ENCODE data around the gene MOV10L1.

MOV10L1 gene

DNA sequence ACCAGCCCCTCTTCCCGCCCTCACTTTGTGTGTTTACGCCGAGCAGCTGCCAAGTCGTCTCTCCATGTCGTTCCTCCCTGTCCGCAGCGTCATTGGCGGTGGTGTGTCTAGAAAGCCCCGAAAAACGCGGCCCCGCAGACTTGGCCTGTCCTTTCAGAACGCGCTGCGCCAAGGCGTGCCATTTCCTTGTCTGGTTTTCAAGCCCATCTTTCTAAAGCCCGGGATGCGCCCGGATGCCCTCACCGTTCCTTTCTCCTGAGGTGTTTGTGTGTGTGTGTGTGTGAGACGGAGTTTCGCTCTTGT, 557 bp downstream of the MOV10L1 start:
- H3K23ac ChIP-seq (ENCODE audit: low read depth, low read length, poor library complexity), result no peak overlapping the region
- peaks cover 0 to 4% of the 10 kb centered on the region in 2 donors for H3K4me1 ChIP-seq (ENCODE audit: control insufficient read depth in 2 of 2, insufficient read depth in 1 of 2, low read depth in 1 of 2, low read length in 2 of 2)
- no peak overlapping the region for H4K8ac ChIP-seq (ENCODE audit: low read depth, low read length)
- DNase-seq (ENCODE audit: low spot score), result no peak
- H2BK120ac ChIP-seq (ENCODE audit: low read depth, low read length), result no peak overlapping the region
- H2BK12ac ChIP-seq (ENCODE audit: low read length), result no peak overlapping the region
- H3K18ac ChIP-seq (ENCODE audit: low read length), result no peak overlapping the region
- no peak overlapping the region for H4K91ac ChIP-seq (ENCODE audit: low read depth, low read length, poor library complexity)
- no peak overlapping the region for H3K4me3 ChIP-seq (ENCODE audit: low read length in 2 of 2)
- H3K14ac ChIP-seq (ENCODE audit: low read length), result no peak overlapping the region
- no peak overlapping the region for H2AFZ ChIP-seq (ENCODE audit: low read length)
- H3K4ac ChIP-seq (ENCODE audit: low read length), result no peak overlapping the region
- H3K9me3 ChIP-seq (replicated peaks in 1 of 2; ENCODE audit: control insufficient read depth in 2 of 2, insufficient read depth in 1 of 2, low read depth in 1 of 2, low read length in 2 of 2), result peaks cover 5 to 8% of the 10 kb centered on the region in 2 donors
- no peak overlapping the region for H3K9ac ChIP-seq (ENCODE audit: low read depth, low read length, poor library complexity)
- no peak overlapping the region for H2BK5ac ChIP-seq (ENCODE audit: low read length)
- H3K4me2 ChIP-seq (ENCODE audit: insufficient read depth, low read length, poor library complexity, severe bottlenecking), result no peak overlapping the region
- no peaks in the 10 kb centered on the region for H3K27me3 ChIP-seq (ENCODE audit: control insufficient read depth in 3 of 3, insufficient read depth in 3 of 3, low read depth in 1 of 3, low read length in 3 of 3)
- no peaks in the 10 kb centered on the region for H3K36me3 ChIP-seq (replicated peaks in 1 of 2; ENCODE audit: control insufficient read depth in 2 of 2, insufficient read depth in 2 of 2, low read length in 2 of 2)
- H2BK15ac ChIP-seq (ENCODE audit: low read length), result peak overlapping the region; percentile 81
- H3K79me1 ChIP-seq (ENCODE audit: low read depth, low read length), result no peaks in the 10 kb centered on the region
- no CpG with 5 or more reads among the region's 22 CpGs for WGBS, 2 donors (ENCODE audit: extremely low coverage in 2 of 2, insufficient read length in 2 of 2, insufficient replicate concordance in 1 of 2)
- peak overlapping the region; percentile 29 for H2AK5ac ChIP-seq (ENCODE audit: low read depth, low read length)
- H3K27ac ChIP-seq (replicated peaks; ENCODE audit: low read length), result no peak overlapping the region

DNA sequence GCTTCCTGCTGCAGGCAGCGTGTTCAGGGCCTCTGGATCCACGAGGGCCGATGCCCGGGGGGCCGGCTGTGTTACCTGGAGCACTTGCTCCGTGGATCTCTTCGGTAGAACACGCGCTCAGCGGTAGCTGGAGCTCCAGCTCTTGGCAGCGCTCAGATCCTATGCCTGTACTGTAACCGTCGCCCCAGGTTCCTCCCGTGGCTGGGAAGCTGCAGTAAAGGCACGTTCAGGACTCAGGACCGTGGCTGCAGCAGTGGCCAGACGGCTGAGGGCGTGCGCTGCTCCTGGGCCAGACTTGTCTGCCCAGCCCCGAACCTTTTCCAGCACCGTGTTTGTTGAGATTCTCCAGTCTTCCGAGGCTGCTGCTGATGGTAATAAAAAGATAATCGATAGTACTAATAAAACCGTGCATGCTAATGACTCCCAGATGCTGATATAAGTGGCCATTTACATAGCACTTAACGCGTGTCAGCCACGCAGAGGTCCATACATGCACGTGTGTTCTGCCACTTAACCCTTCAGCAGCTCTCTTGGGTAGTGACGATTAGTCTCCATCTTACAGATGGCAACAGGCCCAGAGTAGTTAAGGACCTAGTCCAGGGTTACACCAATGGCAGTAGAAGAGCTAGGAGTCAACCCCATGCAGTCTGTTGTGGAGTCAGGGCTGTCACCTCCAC, 1.4 kb downstream of the MOV10L1 start:
- Histone ChIP-seq H3K4me1 (ENCODE audit: control insufficient read depth in 2 of 2, insufficient read depth in 1 of 2, low read depth in 1 of 2, low read length in 2 of 2) (no peaks in the 10 kb centered on the region), H2BK120ac (ENCODE audit: low read depth, low read length) (no peak overlapping the region), H2BK12ac (ENCODE audit: low read length) (no peak overlapping the region), H3K27ac (replicated peaks; ENCODE audit: low read length) (no peak overlapping the region), H3K14ac (ENCODE audit: low read length) (no peak overlapping the region), H2BK5ac (ENCODE audit: low read length) (no peak overlapping the region), H3K9ac (ENCODE audit: low read depth, low read length, poor library complexity) (no peak overlapping the region), H3K9me3 (replicated peaks in 1 of 2; ENCODE audit: control insufficient read depth in 2 of 2, insufficient read depth in 1 of 2, low read depth in 1 of 2, low read length in 2 of 2) (peaks cover 5 to 8% of the 10 kb centered on the region in 2 donors), H3K23ac (ENCODE audit: low read depth, low read length, poor library complexity) (no peak overlapping the region), H2AK5ac (ENCODE audit: low read depth, low read length) (no peak overlapping the region), H2BK15ac (ENCODE audit: low read length) (no peak overlapping the region), H3K27me3 (ENCODE audit: control insufficient read depth in 3 of 3, insufficient read depth in 3 of 3, low read depth in 1 of 3, low read length in 3 of 3) (no peaks in the 10 kb centered on the region), H3K36me3 (replicated peaks in 1 of 2; ENCODE audit: control insufficient read depth in 2 of 2, insufficient read depth in 2 of 2, low read length in 2 of 2) (no peaks in the 10 kb centered on the region), H3K4me2 (ENCODE audit: insufficient read depth, low read length, poor library complexity, severe bottlenecking) (no peak overlapping the region), H3K4ac (ENCODE audit: low read length) (peak overlapping the region; percentile 7), H3K18ac (ENCODE audit: low read length) (peak overlapping the region; percentile 22), H2AFZ (ENCODE audit: low read length) (peak overlapping the region; percentile 24), H4K91ac (ENCODE audit: low read depth, low read length, poor library complexity) (no peak overlapping the region), H3K79me1 (ENCODE audit: low read depth, low read length) (no peaks in the 10 kb centered on the region), H3K4me3 (ENCODE audit: low read length in 2 of 2) (no peak overlapping the region), H4K8ac (ENCODE audit: low read depth, low read length) (no peak overlapping the region)
- DNase-seq (ENCODE audit: low spot score), result no peak
- no CpG with 5 or more reads among the region's 29 CpGs for WGBS, 2 donors (ENCODE audit: extremely low coverage in 2 of 2, insufficient read length in 2 of 2, insufficient replicate concordance in 1 of 2)

DNA sequence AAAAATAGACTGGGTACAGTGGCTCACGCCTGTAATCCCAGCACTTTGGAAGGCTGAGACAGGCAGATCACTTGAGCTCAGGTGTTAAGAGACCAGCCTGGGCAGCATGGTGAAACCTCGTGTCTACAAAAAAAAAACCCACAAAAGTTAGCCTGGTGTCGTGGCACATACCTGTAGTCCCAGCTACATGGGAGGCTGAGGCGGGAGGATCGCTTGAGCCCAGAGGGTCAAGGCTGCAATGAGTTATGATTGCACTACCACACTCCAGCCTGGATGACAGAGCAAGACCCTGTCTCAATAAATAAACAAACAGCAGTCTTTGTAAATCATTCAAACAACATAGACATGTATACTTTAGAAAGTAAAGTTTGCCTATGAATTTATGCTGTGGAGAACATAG, 2.5 kb downstream of the MOV10L1 start:
- H3K27me3 ChIP-seq (ENCODE audit: control insufficient read depth in 3 of 3, insufficient read depth in 3 of 3, low read depth in 1 of 3, low read length in 3 of 3), result no peaks in the 10 kb centered on the region
- no peaks in the 10 kb centered on the region for H3K36me3 ChIP-seq (replicated peaks in 1 of 2; ENCODE audit: control insufficient read depth in 2 of 2, insufficient read depth in 2 of 2, low read length in 2 of 2)
- H3K9me3 ChIP-seq (replicated peaks in 1 of 2; ENCODE audit: control insufficient read depth in 2 of 2, insufficient read depth in 1 of 2, low read depth in 1 of 2, low read length in 2 of 2), result peaks cover 5 to 6% of the 10 kb centered on the region in 2 donors
- no peak for DNase-seq (ENCODE audit: low spot score)
- H3K14ac ChIP-seq (ENCODE audit: low read length), result no peak overlapping the region
- H3K4me2 ChIP-seq (ENCODE audit: insufficient read depth, low read length, poor library complexity, severe bottlenecking), result no peak overlapping the region
- H3K4me1 ChIP-seq (ENCODE audit: control insufficient read depth in 2 of 2, insufficient read depth in 1 of 2, low read depth in 1 of 2, low read length in 2 of 2), result no peaks in the 10 kb centered on the region
- WGBS, 2 donors (ENCODE audit: extremely low coverage in 2 of 2, insufficient read length in 2 of 2, insufficient replicate concordance in 1 of 2), result no CpG with 5 or more reads among the region's 5 CpGs
- H2BK15ac ChIP-seq (ENCODE audit: low read length), result no peak overlapping the region
- H3K9ac ChIP-seq (ENCODE audit: low read depth, low read length, poor library complexity), result no peak overlapping the region
- no peak overlapping the region for H3K18ac ChIP-seq (ENCODE audit: low read length)
- no peak overlapping the region for H3K4ac ChIP-seq (ENCODE audit: low read length)
- no peak overlapping the region for H4K8ac ChIP-seq (ENCODE audit: low read depth, low read length)
- H3K79me1 ChIP-seq (ENCODE audit: low read depth, low read length), result no peaks in the 10 kb centered on the region
- no peak overlapping the region for H3K27ac ChIP-seq (replicated peaks; ENCODE audit: low read length)
- no peak overlapping the region for H2BK5ac ChIP-seq (ENCODE audit: low read length)
- no peak overlapping the region for H3K23ac ChIP-seq (ENCODE audit: low read depth, low read length, poor library complexity)
- H2BK120ac ChIP-seq (ENCODE audit: low read depth, low read length), result no peak overlapping the region
- no peak overlapping the region for H3K4me3 ChIP-seq (ENCODE audit: low read length in 2 of 2)
- no peak overlapping the region for H4K91ac ChIP-seq (ENCODE audit: low read depth, low read length, poor library complexity)
- no peak overlapping the region for H2AFZ ChIP-seq (ENCODE audit: low read length)
- H2BK12ac ChIP-seq (ENCODE audit: low read length), result no peak overlapping the region
- H2AK5ac ChIP-seq (ENCODE audit: low read depth, low read length), result no peak overlapping the region

DNA sequence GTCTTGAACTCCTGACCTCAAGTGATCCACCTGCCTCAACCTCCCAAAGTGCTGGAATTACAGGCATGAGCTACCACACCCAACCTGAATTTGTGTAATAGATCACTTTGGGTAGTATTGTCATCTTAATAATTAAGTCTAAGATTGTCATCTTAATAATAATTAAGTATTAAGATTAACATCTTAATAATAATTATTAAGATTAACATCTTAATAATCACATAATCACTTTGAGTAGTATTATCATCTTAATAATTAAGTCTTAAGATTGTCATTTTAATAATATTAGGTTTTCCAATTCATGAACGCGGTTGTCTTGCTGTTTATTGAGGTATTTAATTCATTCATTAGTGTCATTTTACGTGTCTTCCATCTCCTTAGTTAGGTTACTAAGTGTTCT, 8.2 kb downstream of the MOV10L1 start:
- no peak overlapping the region for H3K23ac ChIP-seq (ENCODE audit: low read depth, low read length, poor library complexity)
- H3K18ac ChIP-seq (ENCODE audit: low read length), result no peak overlapping the region
- H3K4me1 ChIP-seq (ENCODE audit: control insufficient read depth in 2 of 2, insufficient read depth in 1 of 2, low read depth in 1 of 2, low read length in 2 of 2), result no peaks in the 10 kb centered on the region
- H3K4me2 ChIP-seq (ENCODE audit: insufficient read depth, low read length, poor library complexity, severe bottlenecking), result no peak overlapping the region
- no peak overlapping the region for H2AFZ ChIP-seq (ENCODE audit: low read length)
- no peak overlapping the region for H2AK5ac ChIP-seq (ENCODE audit: low read depth, low read length)
- H2BK120ac ChIP-seq (ENCODE audit: low read depth, low read length), result no peak overlapping the region
- H3K4ac ChIP-seq (ENCODE audit: low read length), result no peak overlapping the region
- peaks cover 0 to 2% (median 0%) of the 10 kb centered on the region in 3 experiments for H3K27me3 ChIP-seq (ENCODE audit: control insufficient read depth in 3 of 3, insufficient read depth in 3 of 3, low read depth in 1 of 3, low read length in 3 of 3)
- DNase-seq (ENCODE audit: low spot score), result no peak
- no peak overlapping the region for H2BK15ac ChIP-seq (ENCODE audit: low read length)
- H2BK5ac ChIP-seq (ENCODE audit: low read length), result no peak overlapping the region
- H4K91ac ChIP-seq (ENCODE audit: low read depth, low read length, poor library complexity), result no peak overlapping the region
- H2BK12ac ChIP-seq (ENCODE audit: low read length), result no peak overlapping the region
- no peak overlapping the region for H3K9ac ChIP-seq (ENCODE audit: low read depth, low read length, poor library complexity)
- H3K9me3 ChIP-seq (replicated peaks in 1 of 2; ENCODE audit: control insufficient read depth in 2 of 2, insufficient read depth in 1 of 2, low read depth in 1 of 2, low read length in 2 of 2), result no peaks in the 10 kb centered on the region
- no peaks in the 10 kb centered on the region for H3K36me3 ChIP-seq (replicated peaks in 1 of 2; ENCODE audit: control insufficient read depth in 2 of 2, insufficient read depth in 2 of 2, low read length in 2 of 2)
- H4K8ac ChIP-seq (ENCODE audit: low read depth, low read length), result no peak overlapping the region
- H3K27ac ChIP-seq (replicated peaks; ENCODE audit: low read length), result no peak overlapping the region
- no peaks in the 10 kb centered on the region for H3K79me1 ChIP-seq (ENCODE audit: low read depth, low read length)
- WGBS, 2 donors (ENCODE audit: extremely low coverage in 2 of 2, insufficient read length in 2 of 2, insufficient replicate concordance in 1 of 2), result no CpG with 5 or more reads among the region's 3 CpGs
- H3K14ac ChIP-seq (ENCODE audit: low read length), result no peak overlapping the region
- no peak overlapping the region for H3K4me3 ChIP-seq (ENCODE audit: low read length in 2 of 2)
